BLaER1 treated with 17β-estradiol and CSF1 and Interleukin-3, amounts not matched to agents 10 nM and 100 nM (cell line): ENCODE data around the gene TRUB2.

ENCODE experiments used
- H3K27ac ChIP-seq, 11 experiments: shearing (Covaris generic); formaldehyde crosslinking; 2 replicates each; pipeline ENCODE4 v1.8.1; 2022
- H3K27me3 ChIP-seq, 11 experiments: shearing (Covaris generic); formaldehyde crosslinking; 2 replicates each; pipeline ENCODE4 v1.8.1; 2022
- H3K36me3 ChIP-seq, 11 experiments: shearing (Covaris generic); formaldehyde crosslinking; 2 replicates each; pipeline ENCODE4 v1.8.1; 2022
- H3K4me1 ChIP-seq, 10 experiments: shearing (Covaris generic); formaldehyde crosslinking; 2 replicates each; pipeline ENCODE4 v1.8.1; 2022
- H3K4me2 ChIP-seq, 11 experiments: shearing (Covaris generic); formaldehyde crosslinking; 2 replicates each; pipeline ENCODE4 v1.8.1; 2022
- H3K4me3 ChIP-seq, 10 experiments: shearing (Covaris generic); formaldehyde crosslinking; 2 replicates each; pipeline ENCODE4 v1.8.1; 2022
- H3K9ac ChIP-seq, 11 experiments: shearing (Covaris generic); formaldehyde crosslinking; 2 replicates each; pipeline ENCODE4 v1.8.1; 2022
- H3K9me3 ChIP-seq, 11 experiments: shearing (Covaris generic); formaldehyde crosslinking; replicated peaks in 1 of 11; 2 replicates each; pipeline ENCODE4 v1.8.1; 2022
- H4K20me1 ChIP-seq, 11 experiments: shearing (Covaris generic); formaldehyde crosslinking; 2 replicates each; pipeline ENCODE4 v1.8.1; 2022
- Cebpa-rat ChIP-seq, 11 experiments: shearing (Covaris generic); IDR thresholded peaks; 2 replicates each; pipeline ENCODE4 v1.8.1; 2022

TRUB2 gene

GRCh38 chr9:128322404-128323211, at the start of gene TRUB2, which contains the start of gene COQ4:
TRUB2 (minus strand) TSS chr9:128322447; CDS start chr9:128322408, 39 bp downstream.
COQ4 (plus strand) TSS chr9:128322839; CDS start chr9:128322859, 20 bp downstream.
- Histone ChIP-seq H3K9ac (peak within 1 kb of the TSS; percentile 83 to 95 (median 89)), H3K27ac (peak within 1 kb of the TSS; percentile 69 to 96 (median 89); a peak in 21 of 22 replicates), H3K4me1 (peaks cover 22 to 33% (median 30%) of the 10 kb centered on the region in 10 experiments), H3K4me3 (peak within 1 kb of the TSS; percentile 80 to 97 (median 93)), H3K27me3 (no peaks in the 10 kb centered on the region), H3K36me3 (peaks cover 35 to 74% (median 63%) of the 10 kb centered on the region in 11 experiments), H3K4me2 (peak within 1 kb of the TSS; percentile 89 to 98 (median 95)), H4K20me1 (peaks cover 0 to 13% (median 3%) of the 10 kb centered on the region in 11 experiments; a peak in 5 of 22 replicates), H3K9me3 (no peaks in the 10 kb centered on the region)
- TF ChIP-seq Cebpa-rat (IDR thresholded peaks at IDR 0.05), result no peak

GRCh38 chr9:128371630-128372117, 49.4 kb upstream of the TRUB2 start:
- Histone ChIP-seq H3K36me3 (peaks cover 0 to 43% (median 35%) of the 10 kb centered on the region in 11 experiments; a peak in 20 of 22 replicates), H3K4me2 (peak overlapping the region; percentile 88 to 98 (median 93)), H3K9me3 (no peaks in the 10 kb centered on the region), H3K27ac (peak overlapping the region; percentile 66 to 93 (median 86)), H3K9ac (peak overlapping the region; percentile 80 to 95 (median 89)), H3K4me3 (peak overlapping the region; percentile 75 to 99 (median 95)), H4K20me1 (peaks cover 0 to 44% (median 35%) of the 10 kb centered on the region in 11 experiments; a peak in 18 of 22 replicates), H3K27me3 (no peaks in the 10 kb centered on the region), H3K4me1 (peaks cover 19 to 41% (median 29%) of the 10 kb centered on the region in 10 experiments)
- no peak for TF ChIP-seq Cebpa-rat (IDR thresholded peaks at IDR 0.05)

- H3K36me3 ChIP-seq, result peaks cover 0 to 36% (median 29%) of the 10 kb centered on the region in 11 experiments; a peak in 20 of 22 replicates
- H3K27me3 ChIP-seq, result no peaks in the 10 kb centered on the region
- H3K9me3 ChIP-seq, result no peaks in the 10 kb centered on the region
- peaks cover 19 to 38% (median 28%) of the 10 kb centered on the region in 10 experiments for H3K4me1 ChIP-seq
- H3K4me3 ChIP-seq, result peak within 1 kb of the TSS; percentile 75 to 99 (median 95)
- peak within 1 kb of the TSS; percentile 88 to 98 (median 93) for H3K4me2 ChIP-seq
- H3K9ac ChIP-seq, result peak within 1 kb of the TSS; percentile 80 to 95 (median 89)
- no peak for TF ChIP-seq Cebpa-rat (IDR thresholded peaks at IDR 0.05)
- peak within 1 kb of the TSS; percentile 73 to 93 (median 86) for H3K27ac ChIP-seq
- peaks cover 0 to 37% (median 28%) of the 10 kb centered on the region in 11 experiments; a peak in 18 of 22 replicates for H4K20me1 ChIP-seq
Observed at GRCh38 chr9:128370752-128371629, 48.7 kb upstream of the TRUB2 start, which contains the start of gene URM1. URM1 (plus strand) TSS chr9:128371374; CDS start chr9:128371381, 7 bp downstream.

GRCh38 chr9:128370367-128370751, 48.1 kb upstream of the TRUB2 start:
- H3K27me3 ChIP-seq, result no peaks in the 10 kb centered on the region
- H3K4me3 ChIP-seq, result peak overlapping the region; percentile 75 to 99 (median 95)
- TF ChIP-seq Cebpa-rat (IDR thresholded peaks at IDR 0.05), result no peak
- peak overlapping the region; percentile 73 to 93 (median 85) for H3K27ac ChIP-seq
- peaks cover 26 to 39% (median 31%) of the 10 kb centered on the region in 10 experiments for H3K4me1 ChIP-seq
- H4K20me1 ChIP-seq, result peaks cover 0 to 31% (median 22%) of the 10 kb centered on the region in 11 experiments; a peak in 15 of 22 replicates
- peak overlapping the region; percentile 76 to 97 (median 86) for H3K4me2 ChIP-seq
- H3K9me3 ChIP-seq, result no peaks in the 10 kb centered on the region
- H3K9ac ChIP-seq, result peak overlapping the region; percentile 80 to 95 (median 89)
- H3K36me3 ChIP-seq, result peaks cover 0 to 30% (median 23%) of the 10 kb centered on the region in 11 experiments; a peak in 20 of 22 replicates

GRCh38 chr9:128369024-128369706, 46.9 kb upstream of the TRUB2 start:
- Histone ChIP-seq H3K27ac (no peak overlapping the region; a peak in 1 of 22 replicates), H3K4me2 (peak overlapping the region in 1 of 11 experiments; percentile 85; a peak in 1 of 22 replicates), H4K20me1 (peaks cover 0 to 19% (median 10%) of the 10 kb centered on the region in 11 experiments; a peak in 9 of 22 replicates), H3K4me1 (peaks cover 36 to 51% (median 42%) of the 10 kb centered on the region in 10 experiments), H3K9me3 (no peaks in the 10 kb centered on the region), H3K9ac (peak overlapping the region in 5 of 11 experiments; percentile 0 to 92 (median 84); a peak in 1 of 22 replicates), H3K27me3 (no peaks in the 10 kb centered on the region), H3K36me3 (peaks cover 0 to 18% (median 11%) of the 10 kb centered on the region in 11 experiments; a peak in 18 of 22 replicates), H3K4me3 (no peak overlapping the region)
- no peak for TF ChIP-seq Cebpa-rat (IDR thresholded peaks at IDR 0.05)

GRCh38 chr9:128365525-128365924, 43.3 kb upstream of the TRUB2 start:
- H3K4me3 ChIP-seq, result peak overlapping the region in 8 of 10 experiments; percentile 45 to 65 (median 51); a peak in 14 of 20 replicates

GRCh38 chr9:128362774-128363173, 40.5 kb upstream of the TRUB2 start:
- H3K36me3 ChIP-seq, result peaks cover 0 to 20% (median 8%) of the 10 kb centered on the region in 11 experiments; a peak in 9 of 22 replicates
- H3K4me2 ChIP-seq, result peak overlapping the region in 6 of 11 experiments; percentile 69 to 82 (median 74); a peak in 9 of 22 replicates
- no peaks in the 10 kb centered on the region for H3K9me3 ChIP-seq
- H3K27ac ChIP-seq, result no peak overlapping the region
- no peak for TF ChIP-seq Cebpa-rat (IDR thresholded peaks at IDR 0.05)
- H3K4me1 ChIP-seq, result peaks cover 22 to 46% (median 37%) of the 10 kb centered on the region in 10 experiments
- no peaks in the 10 kb centered on the region for H3K27me3 ChIP-seq
- peak overlapping the region in 2 of 11 experiments; percentile 29 to 53; a peak in 1 of 22 replicates for H3K9ac ChIP-seq
- no peaks in the 10 kb centered on the region for H4K20me1 ChIP-seq
- no peak overlapping the region for H3K4me3 ChIP-seq

More at GRCh38 chr9:128365525-128365924, 43.3 kb upstream of the TRUB2 start:
- H3K36me3 ChIP-seq, result peaks cover 0 to 2% (median 0%) of the 10 kb centered on the region in 11 experiments; a peak in 4 of 22 replicates
- peak overlapping the region in 9 of 11 experiments; percentile 69 to 92 (median 86); a peak in 18 of 22 replicates for H3K27ac ChIP-seq
- TF ChIP-seq Cebpa-rat (IDR thresholded peaks at IDR 0.05), result no peak
- peaks cover 32 to 53% (median 48%) of the 10 kb centered on the region in 10 experiments for H3K4me1 ChIP-seq
- no peaks in the 10 kb centered on the region for H4K20me1 ChIP-seq
- H3K9me3 ChIP-seq, result no peaks in the 10 kb centered on the region
- H3K4me2 ChIP-seq, result peak overlapping the region; percentile 74 to 97 (median 86)
- no peaks in the 10 kb centered on the region for H3K27me3 ChIP-seq
- H3K9ac ChIP-seq, result peak overlapping the region; percentile 66 to 87 (median 81); a peak in 21 of 22 replicates
